Fibroblast of lung (primary cell): ENCODE measurements around the gene ETF1. TPM values are rescaled to one million over a fixed set of nuclear protein-coding genes. Genes with fewer than 3 reads are reported as not detected.

ENCODE experiments used
- DNase-seq, 2 donors: peaks; one replicate each; pipeline versions ENCODE4 v3.0.0 to v3.0.0-alpha.2; 2010; ENCODE audit warnings: low read depth in 2 of 2
- H2AFZ ChIP-seq: 2 replicates; pipeline ENCODE4 v1.5.1; 2012; ENCODE audit warnings: low read length, control low read depth, inconsistent platforms
- H3K27ac ChIP-seq: 2 replicates; pipeline ENCODE4 v1.5.1; 2011; ENCODE audit warnings: low read length, control low read depth; ENCODE audit not compliant: insufficient read depth
- H3K27me3 ChIP-seq: 2 replicates; pipeline ENCODE4 v1.5.1; 2011; ENCODE audit warnings: mild to moderate bottlenecking, low read length; ENCODE audit not compliant: control insufficient read depth, insufficient read depth
- H3K36me3 ChIP-seq: 2 replicates; pipeline ENCODE4 v1.5.1; 2011; ENCODE audit warnings: low read length; ENCODE audit not compliant: control insufficient read depth, insufficient read depth
- H3K4me1 ChIP-seq: 2 replicates; pipeline ENCODE4 v1.5.1; 2011; ENCODE audit warnings: low read length; ENCODE audit not compliant: control insufficient read depth, insufficient read depth; ENCODE audit errors: extremely low read depth
- H3K4me2 ChIP-seq: 2 replicates; pipeline ENCODE4 v1.5.1; 2011; ENCODE audit warnings: low read length, control low read depth; ENCODE audit not compliant: insufficient read depth; ENCODE audit errors: extremely low read depth
- H3K4me3 ChIP-seq, 4 experiments: fragments of 200-600 bp in 1 of 4; sonication (generic) in 1 of 4; replicated peaks in 1 of 4; 2 replicates each; pipeline ENCODE4 v1.5.1; 2011 to 2016; ENCODE audit warnings: low read length in 4 of 4, low read depth in 3 of 4, mild to moderate bottlenecking in 3 of 4, control low read depth in 2 of 4, inconsistent platforms in 1 of 4, mixed read lengths in 1 of 4; ENCODE audit not compliant: insufficient read depth in 1 of 4; ENCODE audit errors: control extremely low read depth in 1 of 4
- H3K79me2 ChIP-seq: 2 replicates; pipeline ENCODE4 v1.5.1; 2012; ENCODE audit warnings: mild to moderate bottlenecking, low read length, inconsistent platforms; ENCODE audit not compliant: control insufficient read depth, insufficient read depth
- H3K9ac ChIP-seq: 2 replicates; pipeline ENCODE4 v1.5.1; 2011; ENCODE audit warnings: mild to moderate bottlenecking, low read length, control low read depth; ENCODE audit not compliant: insufficient read depth
- H3K9me3 ChIP-seq: 2 replicates; pipeline ENCODE4 v1.5.1; 2012; ENCODE audit warnings: low read depth, low read length; ENCODE audit not compliant: control insufficient read depth, insufficient read depth
- H4K20me1 ChIP-seq: 2 replicates; pipeline ENCODE4 v1.5.1; 2011; ENCODE audit warnings: low read length; ENCODE audit not compliant: control insufficient read depth, insufficient read depth; ENCODE audit errors: extremely low read depth
- EZH2 ChIP-seq: IDR thresholded peaks from 2 replicates; pipeline ENCODE4 v1.5.1; 2012; ENCODE audit warnings: low read length, control low read depth, mild to moderate bottlenecking; ENCODE audit errors: missing control alignments
- polyA plus RNA-seq, 2 donors: library from polyadenylated mRNA; depleted of rRNA in 1 of 2; stranded (reverse) in 1 of 2; unstranded in 1 of 2; fragments of >200 nt; gene quantifications; 2 replicates each; pipeline ENCODE4 v1.2.1, GENCODE V29; 2011 to 2012; ENCODE audit warnings: missing spikeins in 1 of 2
- total RNA-seq: library from RNA; depleted of rRNA; stranded (reverse); fragments of >200 nt; gene quantifications from 2 replicates; pipeline ENCODE4 v1.2.1, GENCODE V29; 2014
- TF ChIP-seq, protein P1 (sequence below), 2 donors: IDR thresholded peaks in 1 of 2; conservative IDR thresholded peaks in 1 of 2; 1 replicate in 1 of 2; 2 replicates in 1 of 2; pipeline ENCODE4 v1.5.1; 2011 to 2012; ENCODE audit warnings: low read length in 2 of 2, control low read depth in 1 of 2, inconsistent platforms in 1 of 2, low read depth in 1 of 2, mild to moderate bottlenecking in 1 of 2

ETF1 gene
- total and polyA plus RNA-seq, 2 donors (not counting 1 experiment from before 2014, with no cell fraction given), result 94.0 to 118 TPM

DNA sequence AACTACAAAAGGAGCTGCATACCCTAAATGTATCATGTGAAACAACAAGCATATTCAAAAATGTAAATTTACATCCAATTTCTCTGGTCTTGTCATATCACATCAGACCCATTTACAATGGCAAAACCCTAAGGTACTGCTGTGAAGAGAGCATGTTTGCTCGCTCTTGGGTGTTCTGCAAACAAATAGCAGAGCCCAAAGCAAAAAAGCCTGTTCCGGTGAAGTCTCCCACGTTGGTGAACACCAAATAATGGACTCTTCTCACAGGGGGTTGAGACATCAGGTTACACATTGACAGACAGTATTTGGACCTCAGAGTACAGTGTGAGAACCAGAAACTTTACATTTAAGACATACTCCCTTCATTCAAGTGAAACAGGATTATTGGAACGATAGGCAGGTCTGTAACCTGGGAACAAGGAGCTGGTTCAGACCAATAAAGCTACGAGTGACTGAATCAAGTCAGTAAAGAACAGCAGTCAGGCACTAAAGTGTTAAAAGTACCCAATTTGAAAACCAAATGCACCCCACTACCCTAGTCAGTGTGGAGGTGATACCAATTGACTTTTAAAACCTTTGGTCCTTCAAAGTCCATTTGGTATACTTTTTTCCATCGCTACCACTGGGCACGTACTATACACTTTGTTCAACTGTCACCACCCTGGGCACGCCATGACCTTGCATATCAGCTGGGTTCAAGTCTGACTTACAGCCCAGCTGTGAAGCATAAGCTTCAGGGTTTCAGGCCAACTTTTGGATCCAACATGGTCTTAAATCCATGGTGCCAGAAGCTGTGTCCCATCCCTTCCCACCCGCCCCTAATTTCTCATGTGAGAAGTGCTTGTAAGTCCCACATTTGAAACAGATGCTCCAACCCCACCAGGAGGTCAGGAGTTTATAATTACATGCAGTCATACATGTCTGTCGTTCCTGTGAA, 36.4 kb downstream of the ETF1 start:
- Histone ChIP-seq H3K9ac (no peak overlapping the region), H4K20me1 (no peaks in the 10 kb centered on the region), H3K36me3 (peaks cover 2% of the 10 kb centered on the region)

DNA sequence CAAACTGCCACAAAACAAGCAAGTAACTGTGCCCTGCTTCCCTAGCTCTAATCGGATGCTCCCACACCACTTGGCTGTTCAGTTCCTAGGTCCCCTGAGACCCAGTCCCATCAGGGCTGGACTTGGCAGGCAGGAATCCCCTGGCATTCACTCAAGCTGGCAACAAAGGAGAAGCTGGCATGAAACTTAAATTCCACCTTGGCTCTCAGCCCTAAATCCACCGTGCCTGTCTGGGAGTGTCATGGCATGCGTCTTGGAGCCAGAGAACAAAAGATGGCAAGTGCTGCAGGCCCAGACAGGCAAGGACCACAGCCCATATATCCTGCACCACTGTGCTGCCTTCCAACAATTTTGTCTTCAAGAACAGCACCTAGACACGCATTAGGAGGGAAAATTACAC, 38.2 kb downstream of the ETF1 start:
- H3K79me2 ChIP-seq, result no peaks in the 10 kb centered on the region
- TF ChIP-seq EZH2, result no peak
- TF ChIP-seq, protein P1, sequence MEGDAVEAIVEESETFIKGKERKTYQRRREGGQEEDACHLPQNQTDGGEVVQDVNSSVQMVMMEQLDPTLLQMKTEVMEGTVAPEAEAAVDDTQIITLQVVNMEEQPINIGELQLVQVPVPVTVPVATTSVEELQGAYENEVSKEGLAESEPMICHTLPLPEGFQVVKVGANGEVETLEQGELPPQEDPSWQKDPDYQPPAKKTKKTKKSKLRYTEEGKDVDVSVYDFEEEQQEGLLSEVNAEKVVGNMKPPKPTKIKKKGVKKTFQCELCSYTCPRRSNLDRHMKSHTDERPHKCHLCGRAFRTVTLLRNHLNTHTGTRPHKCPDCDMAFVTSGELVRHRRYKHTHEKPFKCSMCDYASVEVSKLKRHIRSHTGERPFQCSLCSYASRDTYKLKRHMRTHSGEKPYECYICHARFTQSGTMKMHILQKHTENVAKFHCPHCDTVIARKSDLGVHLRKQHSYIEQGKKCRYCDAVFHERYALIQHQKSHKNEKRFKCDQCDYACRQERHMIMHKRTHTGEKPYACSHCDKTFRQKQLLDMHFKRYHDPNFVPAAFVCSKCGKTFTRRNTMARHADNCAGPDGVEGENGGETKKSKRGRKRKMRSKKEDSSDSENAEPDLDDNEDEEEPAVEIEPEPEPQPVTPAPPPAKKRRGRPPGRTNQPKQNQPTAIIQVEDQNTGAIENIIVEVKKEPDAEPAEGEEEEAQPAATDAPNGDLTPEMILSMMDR (conservative IDR thresholded peaks at IDR 0.05 in 1 of 2, IDR thresholded peaks at IDR 0.05 in 1 of 2; ENCODE audit: low read depth in 1 of 2, low read length in 2 of 2), result no peak
- H3K36me3 ChIP-seq, result peaks cover 2% of the 10 kb centered on the region
- no peak overlapping the region for H2AFZ ChIP-seq
- no peak overlapping the region for H3K4me3 ChIP-seq
- H4K20me1 ChIP-seq, result no peaks in the 10 kb centered on the region
- no peak overlapping the region for H3K4me2 ChIP-seq
- no peaks in the 10 kb centered on the region for H3K9me3 ChIP-seq
- DNase-seq, result no peak
- H3K27ac ChIP-seq, result no peak overlapping the region
- no peaks in the 10 kb centered on the region for H3K27me3 ChIP-seq
- H3K9ac ChIP-seq, result no peak overlapping the region
- no peaks in the 10 kb centered on the region for H3K4me1 ChIP-seq

More for the DNA sequence above, 36.4 kb downstream of the ETF1 start:
- Histone ChIP-seq H3K79me2 (no peaks in the 10 kb centered on the region), H3K9me3 (no peaks in the 10 kb centered on the region), H3K4me1 (no peaks in the 10 kb centered on the region), H2AFZ (no peak overlapping the region), H3K4me3 (no peak overlapping the region), H3K27me3 (no peaks in the 10 kb centered on the region), H3K4me2 (no peak overlapping the region), H3K27ac (no peak overlapping the region)
- no peak for DNase-seq
- TF ChIP-seq EZH2, result no peak
- TF ChIP-seq, protein P1 (conservative IDR thresholded peaks at IDR 0.05 in 1 of 2, IDR thresholded peaks at IDR 0.05 in 1 of 2; ENCODE audit: low read depth in 1 of 2, low read length in 2 of 2), result no peak

DNA sequence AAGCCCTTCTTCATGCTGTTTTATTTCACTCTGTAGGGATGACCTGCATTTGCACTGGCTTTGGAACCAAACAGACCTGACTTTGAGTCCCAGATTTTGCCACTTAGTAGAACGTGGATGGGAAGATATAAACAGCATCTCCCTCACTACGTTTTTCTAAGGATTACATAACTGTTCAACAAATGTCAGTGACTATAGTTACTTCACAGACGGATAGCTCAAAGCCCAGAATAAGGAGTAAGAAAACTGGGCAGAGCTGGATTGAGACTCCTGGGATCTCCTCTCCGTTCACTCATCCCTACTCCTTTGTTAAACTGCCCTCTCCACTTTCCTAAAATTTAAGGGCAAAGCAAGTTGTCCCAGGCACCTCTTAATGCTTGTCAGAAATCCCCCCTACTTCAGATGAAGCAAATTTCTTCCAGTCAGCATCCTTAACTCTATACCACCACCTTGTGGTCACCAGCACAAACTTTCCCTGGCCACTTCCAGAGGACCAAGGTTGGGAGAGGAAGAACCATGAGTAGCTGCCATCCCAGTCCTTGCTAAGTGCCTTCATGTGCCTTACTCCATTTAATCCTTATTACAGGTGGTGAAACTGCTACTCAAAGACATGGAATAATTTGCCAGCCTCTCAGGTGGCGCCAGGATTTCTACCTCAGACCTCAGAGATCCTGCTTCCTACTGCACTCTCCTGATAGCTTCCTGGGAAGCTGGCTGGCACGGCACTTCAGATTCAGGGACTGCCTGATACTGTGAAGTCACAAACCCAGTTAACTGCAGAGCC, 39.4 kb downstream of the ETF1 start:
- Histone ChIP-seq H3K79me2 (no peaks in the 10 kb centered on the region), H3K9me3 (no peaks in the 10 kb centered on the region), H3K36me3 (peaks cover 2% of the 10 kb centered on the region), H3K4me1 (no peaks in the 10 kb centered on the region), H3K4me3 (no peak overlapping the region), H3K27ac (no peak overlapping the region), H4K20me1 (no peaks in the 10 kb centered on the region), H2AFZ (no peak overlapping the region), H3K9ac (no peak overlapping the region), H3K27me3 (no peaks in the 10 kb centered on the region), H3K4me2 (no peak overlapping the region)
- peak; percentile 55 to 78 for DNase-seq
- TF ChIP-seq EZH2, result no peak
- TF ChIP-seq, protein P1 (conservative IDR thresholded peaks at IDR 0.05 in 1 of 2, IDR thresholded peaks at IDR 0.05 in 1 of 2; ENCODE audit: low read depth in 1 of 2, low read length in 2 of 2), result peak; percentile 81 to 87
